ENCODE data around the gene IKBKG. TPM values are rescaled to one million over a fixed set of nuclear protein-coding genes. Genes with fewer than 3 reads are reported as not detected.

IKBKG gene
- total and polyA plus RNA-seq, 12 donors, result 11.6 to 27.0 (median 15.1) TPM

DNA sequence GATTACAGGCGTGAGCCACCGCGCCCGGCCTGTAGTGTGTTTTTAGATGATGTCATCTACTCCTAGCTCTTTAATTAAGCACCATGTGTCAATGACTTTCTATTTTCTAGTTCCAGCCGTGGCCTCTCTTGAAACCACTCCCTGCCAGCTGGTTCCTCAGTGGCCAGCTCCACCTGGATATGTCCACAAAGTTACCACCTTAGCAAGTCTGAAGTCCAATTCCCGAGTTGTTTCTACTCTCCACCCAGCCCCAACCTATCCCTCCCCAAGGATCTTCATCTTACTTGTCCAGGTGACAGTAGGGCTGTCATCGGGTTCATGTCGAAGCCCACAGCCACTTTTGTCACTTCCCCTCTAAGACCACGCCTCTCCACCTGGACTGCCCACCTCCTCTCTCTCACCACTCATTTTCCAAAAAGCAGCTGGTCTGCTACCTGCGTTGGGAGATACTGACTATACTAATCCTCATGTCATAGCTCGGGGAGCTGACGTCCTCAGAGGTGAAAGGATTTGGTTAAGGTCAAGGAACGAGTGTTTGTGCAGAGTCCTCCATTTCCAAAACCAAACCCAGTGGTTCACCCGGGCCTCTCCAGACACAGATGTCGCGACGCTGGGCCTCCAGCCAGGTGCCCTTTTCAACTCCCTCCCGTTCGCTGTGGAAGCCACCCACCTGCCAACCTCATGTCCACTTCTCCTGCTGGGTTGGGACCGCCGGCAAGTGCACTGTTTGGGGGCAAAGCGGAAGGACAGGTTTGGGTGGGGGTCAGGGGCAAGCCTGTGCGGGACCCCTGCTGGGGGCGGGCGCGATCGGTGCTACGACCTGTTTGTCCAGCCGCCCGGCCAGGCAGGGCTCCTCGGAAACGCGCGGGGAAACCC is 32.1 kb upstream of the IKBKG start:
- TF ChIP-seq, protein P1, sequence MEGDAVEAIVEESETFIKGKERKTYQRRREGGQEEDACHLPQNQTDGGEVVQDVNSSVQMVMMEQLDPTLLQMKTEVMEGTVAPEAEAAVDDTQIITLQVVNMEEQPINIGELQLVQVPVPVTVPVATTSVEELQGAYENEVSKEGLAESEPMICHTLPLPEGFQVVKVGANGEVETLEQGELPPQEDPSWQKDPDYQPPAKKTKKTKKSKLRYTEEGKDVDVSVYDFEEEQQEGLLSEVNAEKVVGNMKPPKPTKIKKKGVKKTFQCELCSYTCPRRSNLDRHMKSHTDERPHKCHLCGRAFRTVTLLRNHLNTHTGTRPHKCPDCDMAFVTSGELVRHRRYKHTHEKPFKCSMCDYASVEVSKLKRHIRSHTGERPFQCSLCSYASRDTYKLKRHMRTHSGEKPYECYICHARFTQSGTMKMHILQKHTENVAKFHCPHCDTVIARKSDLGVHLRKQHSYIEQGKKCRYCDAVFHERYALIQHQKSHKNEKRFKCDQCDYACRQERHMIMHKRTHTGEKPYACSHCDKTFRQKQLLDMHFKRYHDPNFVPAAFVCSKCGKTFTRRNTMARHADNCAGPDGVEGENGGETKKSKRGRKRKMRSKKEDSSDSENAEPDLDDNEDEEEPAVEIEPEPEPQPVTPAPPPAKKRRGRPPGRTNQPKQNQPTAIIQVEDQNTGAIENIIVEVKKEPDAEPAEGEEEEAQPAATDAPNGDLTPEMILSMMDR (IDR thresholded peaks at IDR 0.05), result no peak
- peak in 3 of 8 donors; percentile 6 to 24 (median 8) for ATAC-seq
- Histone ChIP-seq H3K36me3 (no peaks in the 10 kb centered on the region), H3K27me3 (peaks cover 0 to 5% (median 0%) of the 10 kb centered on the region in 7 donors), H3K4me1 (peaks cover 0 to 27% (median 13%) of the 10 kb centered on the region in 9 donors), H3K9me3 (peaks cover 0 to 4% (median 0%) of the 10 kb centered on the region in 11 donors), H3K4me3 (peak overlapping the region; percentile 47 to 82 (median 72)), H3K27ac (peak overlapping the region; percentile 84 to 99 (median 94))
- 15 to 16% methylated on average over 34 of the region's 34 CpGs for WGBS, 2 donors
- intact Hi-C loops (cut with DNase I), result loop anchor here in 2 of 10 donors (1.0 to 10.0 kb wide), 3 partner anchors 24 to 121 kb away; partner anchors contain the start of genes PLXNA3 (in 1 of the 2) and RPL10 (in 1 of the 2)
- peak; percentile 23 to 48 for DNase-seq

DNA sequence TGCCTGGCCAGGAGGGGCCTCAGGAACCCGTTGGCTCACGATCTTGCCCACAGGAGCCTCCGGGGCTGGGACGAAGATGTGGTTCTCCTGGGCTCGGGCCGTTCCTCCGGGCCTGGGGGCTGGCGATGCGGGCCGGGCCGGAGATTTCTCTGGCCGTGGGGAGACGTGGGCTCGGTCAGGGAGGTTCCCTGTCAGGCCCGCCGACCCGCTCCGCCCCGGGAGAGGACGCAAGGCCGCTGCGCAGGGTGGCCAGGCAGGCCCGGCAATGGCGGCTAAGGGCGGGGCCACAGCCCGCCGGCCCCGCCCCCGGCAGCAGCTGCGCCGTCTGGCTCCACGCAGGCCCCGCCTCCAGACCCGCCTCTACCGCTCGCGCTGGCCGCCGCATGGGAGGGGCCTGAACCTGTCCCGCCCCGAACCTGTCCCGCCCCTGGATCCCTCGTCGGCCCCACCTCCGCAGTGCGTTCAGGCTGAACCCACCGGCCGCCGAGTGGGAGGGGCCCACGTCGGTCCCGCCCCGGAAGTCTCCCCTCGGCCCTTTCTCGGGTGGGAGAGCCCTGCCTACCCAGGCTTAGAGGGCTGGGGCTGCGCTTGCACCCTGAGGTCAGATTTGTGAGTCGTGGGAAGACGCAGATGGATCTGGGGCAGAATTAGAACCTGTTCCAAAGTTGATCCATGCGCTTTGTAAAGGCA is 31.3 kb upstream of the IKBKG start, which contains the start of gene FAM3A:
Gene FAM3A, minus strand, starts transcription at position 267 of the 690 bp plus-strand sequence. CDS start 460 bp downstream, outside the sequence.
- WGBS, 2 donors, result 0% methylated on average over 10 to 47 of the region's 59 CpGs
- TF ChIP-seq, protein P1 (IDR thresholded peaks at IDR 0.05), result no peak
- DNase-seq (peak; percentile 93 to 95), ATAC-seq (peak; percentile 95 to 98 (median 97))
- intact Hi-C loops (cut with DNase I), result loop anchor here in 4 of 10 donors (1.0 to 10.0 kb wide), 5 partner anchors 25 to 121 kb away; partner anchors contain the start of genes SLC10A3 (in 2 of the 4), PLXNA3 (in 1 of the 4) and RPL10 (in 1 of the 4)
- Histone ChIP-seq H3K36me3 (no peaks in the 10 kb centered on the region), H3K9me3 (peaks cover 0 to 4% (median 0%) of the 10 kb centered on the region in 11 donors), H3K4me3 (peak within 1 kb of the TSS; percentile 47 to 82 (median 72)), H3K27me3 (peaks cover 0 to 5% (median 0%) of the 10 kb centered on the region in 7 donors), H3K27ac (peak within 1 kb of the TSS; percentile 84 to 99 (median 94)), H3K4me1 (peaks cover 0 to 27% (median 13%) of the 10 kb centered on the region in 9 donors)

DNA sequence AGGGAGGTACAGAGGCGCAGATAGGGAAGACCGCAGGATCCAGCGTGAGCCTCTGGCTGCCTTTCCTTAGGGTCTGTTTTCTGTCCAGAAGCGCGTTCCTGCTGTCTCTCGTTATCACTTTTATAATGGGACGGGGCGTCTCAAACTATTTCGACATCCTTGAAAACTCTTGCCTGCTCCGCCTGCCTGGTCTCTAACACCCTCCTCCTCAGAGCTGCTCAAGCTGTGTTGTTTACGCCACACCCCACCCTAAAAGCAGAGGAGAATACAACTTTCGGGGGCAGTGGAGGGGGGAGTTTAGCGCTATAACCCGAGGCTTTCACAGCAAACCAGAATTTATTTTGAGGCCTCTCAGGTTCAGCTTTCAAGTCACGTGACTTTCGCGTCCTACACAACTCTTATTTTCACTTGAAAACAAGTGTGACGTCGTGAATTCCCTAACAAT is 30.7 kb upstream of the IKBKG start:
- Histone ChIP-seq H3K9me3 (peaks cover 0 to 4% (median 0%) of the 10 kb centered on the region in 11 donors), H3K4me1 (peaks cover 0 to 27% (median 13%) of the 10 kb centered on the region in 9 donors), H3K4me3 (peak overlapping the region in 9 of 10 donors; percentile 23 to 82 (median 73)), H3K27me3 (peaks cover 0 to 5% (median 0%) of the 10 kb centered on the region in 7 donors), H3K27ac (peak overlapping the region; percentile 84 to 99 (median 94)), H3K36me3 (no peaks in the 10 kb centered on the region)
- 2 to 3% methylated on average over 19 of the region's 19 CpGs for WGBS, 2 donors
- intact Hi-C loops (cut with DNase I), result loop anchor here in 3 of 10 donors (1.0 to 10.0 kb wide), 4 partner anchors 26 to 122 kb away; partner anchors contain the start of genes SLC10A3 (in 2 of the 3), PLXNA3 (in 1 of the 3) and RPL10 (in 1 of the 3)
- TF ChIP-seq, protein P1 (IDR thresholded peaks at IDR 0.05), result no peak
- no peak for DNase-seq
- peak; percentile 18 to 75 (median 56) for ATAC-seq

Data from heart right ventricle (tissue), 16 donors.